AG04449 (cell line): ENCODE results near the gene THSD4.

Source experiments
- CTCF ChIA-PET: fragments of 350-600 bp; formaldehyde crosslinking; extraction: SDS; loops from one replicate; lab custom pipeline; 2021; ENCODE audit warnings: antibody characterized with exemption; lab: Yijun Ruan, JAX
- POLR2A ChIA-PET: fragments of 400-600, 350-600 bp; formaldehyde crosslinking; extraction: SDS; loops from one replicate; lab custom pipeline; 2020; ENCODE audit warnings: antibody characterized with exemption, inconsistent platforms; lab: Yijun Ruan, JAX
- DNase-seq: peaks from one replicate; pipeline ENCODE4 v3.0.0-alpha.2; 2010; ENCODE audit warnings: low read depth, low spot score
- H3K4me3 ChIP-seq: 2 replicates; pipeline ENCODE4 v1.5.1; 2011; ENCODE audit warnings: low read depth, mild to moderate bottlenecking, control low read depth, low read length
- TF ChIP-seq, protein P1 (sequence below): IDR thresholded peaks from one replicate; pipeline ENCODE4 v1.5.1; 2011; ENCODE audit warnings: mild to moderate bottlenecking, moderate library complexity, low read length, control low read depth, inconsistent platforms; ENCODE audit not compliant: insufficient read depth; ENCODE audit errors: missing control alignments

Gene THSD4

DNA sequence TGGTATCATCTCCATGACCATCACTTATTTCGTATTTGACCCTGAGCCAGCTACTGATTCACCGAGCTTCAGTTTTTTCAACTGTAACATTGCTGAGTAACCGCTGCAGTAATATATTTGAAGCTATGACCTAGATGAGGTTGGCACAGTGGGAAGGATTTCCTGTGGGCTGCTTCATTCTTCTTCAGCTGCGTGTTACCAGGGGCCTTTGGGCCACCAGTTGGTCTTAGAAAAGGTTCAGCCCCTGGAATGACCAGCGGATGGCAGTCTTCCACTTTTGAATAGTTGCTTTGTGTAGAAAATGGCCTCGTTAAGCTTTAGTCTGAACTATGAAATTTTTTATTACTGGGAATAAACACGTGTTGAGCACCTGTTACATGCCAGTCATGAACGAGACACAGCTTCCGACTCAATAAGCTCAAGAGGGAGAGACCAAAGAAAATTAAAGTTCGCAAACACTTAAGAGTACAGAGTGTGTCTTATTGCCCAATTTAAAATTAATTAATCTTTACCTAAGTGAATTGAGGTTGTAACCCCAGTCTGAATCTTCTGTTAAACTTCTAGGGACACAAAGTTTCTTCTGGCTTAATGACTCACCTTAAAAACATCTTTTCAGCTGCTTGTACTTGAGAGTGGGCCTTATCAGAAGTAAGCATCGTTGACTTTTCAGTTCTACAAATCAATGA is 637.5 kb downstream of the THSD4 start:
- TF ChIP-seq, protein P1, sequence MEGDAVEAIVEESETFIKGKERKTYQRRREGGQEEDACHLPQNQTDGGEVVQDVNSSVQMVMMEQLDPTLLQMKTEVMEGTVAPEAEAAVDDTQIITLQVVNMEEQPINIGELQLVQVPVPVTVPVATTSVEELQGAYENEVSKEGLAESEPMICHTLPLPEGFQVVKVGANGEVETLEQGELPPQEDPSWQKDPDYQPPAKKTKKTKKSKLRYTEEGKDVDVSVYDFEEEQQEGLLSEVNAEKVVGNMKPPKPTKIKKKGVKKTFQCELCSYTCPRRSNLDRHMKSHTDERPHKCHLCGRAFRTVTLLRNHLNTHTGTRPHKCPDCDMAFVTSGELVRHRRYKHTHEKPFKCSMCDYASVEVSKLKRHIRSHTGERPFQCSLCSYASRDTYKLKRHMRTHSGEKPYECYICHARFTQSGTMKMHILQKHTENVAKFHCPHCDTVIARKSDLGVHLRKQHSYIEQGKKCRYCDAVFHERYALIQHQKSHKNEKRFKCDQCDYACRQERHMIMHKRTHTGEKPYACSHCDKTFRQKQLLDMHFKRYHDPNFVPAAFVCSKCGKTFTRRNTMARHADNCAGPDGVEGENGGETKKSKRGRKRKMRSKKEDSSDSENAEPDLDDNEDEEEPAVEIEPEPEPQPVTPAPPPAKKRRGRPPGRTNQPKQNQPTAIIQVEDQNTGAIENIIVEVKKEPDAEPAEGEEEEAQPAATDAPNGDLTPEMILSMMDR, result peak; percentile 62
- POLR2A ChIA-PET, result interaction anchor here (0.8 kb wide), 1 partner anchor 9 kb away, joined by 3 read pairs; no protein-coding TSS in a partner anchor
- CTCF ChIA-PET, result interaction anchor here (0.8 to 6.1 kb wide), 35 partner anchors 9 to 860 kb away, joined by 3 to 171 read pairs (median 6); partner anchors contain the start of genes LRRC49 and THAP10
- H3K4me3 ChIP-seq, result no peak overlapping the region
- peak; percentile 92 for DNase-seq

DNA sequence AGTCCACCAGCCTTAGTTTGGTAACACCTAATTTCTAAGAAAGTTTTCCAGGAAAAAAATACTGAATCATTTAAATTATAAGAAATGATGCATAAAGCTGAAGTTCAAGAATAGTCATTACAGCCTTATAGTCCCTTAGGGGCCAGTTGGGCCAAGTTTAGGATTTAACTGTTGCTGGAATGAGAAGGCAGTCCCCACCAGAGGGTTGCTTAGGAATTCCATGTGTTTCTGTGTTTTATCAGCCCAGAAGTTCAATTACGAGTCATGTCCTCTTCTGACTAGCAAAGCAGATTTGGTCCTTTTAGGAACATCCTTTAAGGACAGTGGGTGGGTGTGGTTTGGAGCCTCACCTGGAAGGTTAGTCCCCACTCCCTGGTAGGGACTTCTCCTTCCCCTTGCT is 638.1 kb downstream of the THSD4 start:
- TF ChIP-seq, protein P1, result no peak
- ChIA-PET POLR2A (no interaction called here), CTCF (interaction anchor here (0.8 to 6.1 kb wide), 28 partner anchors 8 to 861 kb away, joined by 3 to 171 read pairs (median 6); partner anchors contain the start of genes LRRC49 and THAP10)
- no peak overlapping the region for H3K4me3 ChIP-seq
- no peak for DNase-seq

DNA sequence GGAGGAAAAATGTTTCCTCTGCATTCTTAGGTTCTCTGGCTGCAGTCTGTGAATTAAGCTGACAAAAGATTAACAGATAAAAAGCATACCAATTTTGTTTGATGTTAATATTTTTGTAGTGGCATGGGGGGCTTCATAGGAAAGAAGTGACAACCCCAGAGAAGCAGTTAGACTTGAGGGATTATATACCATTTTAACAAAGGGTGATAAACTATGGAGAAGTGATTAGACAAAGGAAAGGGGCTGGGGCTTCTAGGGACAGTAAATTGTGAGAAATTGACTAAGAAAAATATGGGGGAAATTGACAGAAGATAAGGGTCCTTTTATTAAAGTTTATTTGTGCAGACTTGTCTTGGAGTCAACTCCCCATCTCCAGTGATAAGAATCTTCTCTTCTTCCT is 639.4 kb downstream of the THSD4 start:
- TF ChIP-seq, protein P1, result no peak
- ChIA-PET POLR2A (no interaction called here), CTCF (interaction anchor here (0.7 to 6.1 kb wide), 6 partner anchors 11 to 402 kb away, joined by 3 to 171 read pairs (median 61); no protein-coding TSS in a partner anchor)
- DNase-seq, result no peak
- no peak overlapping the region for H3K4me3 ChIP-seq

DNA sequence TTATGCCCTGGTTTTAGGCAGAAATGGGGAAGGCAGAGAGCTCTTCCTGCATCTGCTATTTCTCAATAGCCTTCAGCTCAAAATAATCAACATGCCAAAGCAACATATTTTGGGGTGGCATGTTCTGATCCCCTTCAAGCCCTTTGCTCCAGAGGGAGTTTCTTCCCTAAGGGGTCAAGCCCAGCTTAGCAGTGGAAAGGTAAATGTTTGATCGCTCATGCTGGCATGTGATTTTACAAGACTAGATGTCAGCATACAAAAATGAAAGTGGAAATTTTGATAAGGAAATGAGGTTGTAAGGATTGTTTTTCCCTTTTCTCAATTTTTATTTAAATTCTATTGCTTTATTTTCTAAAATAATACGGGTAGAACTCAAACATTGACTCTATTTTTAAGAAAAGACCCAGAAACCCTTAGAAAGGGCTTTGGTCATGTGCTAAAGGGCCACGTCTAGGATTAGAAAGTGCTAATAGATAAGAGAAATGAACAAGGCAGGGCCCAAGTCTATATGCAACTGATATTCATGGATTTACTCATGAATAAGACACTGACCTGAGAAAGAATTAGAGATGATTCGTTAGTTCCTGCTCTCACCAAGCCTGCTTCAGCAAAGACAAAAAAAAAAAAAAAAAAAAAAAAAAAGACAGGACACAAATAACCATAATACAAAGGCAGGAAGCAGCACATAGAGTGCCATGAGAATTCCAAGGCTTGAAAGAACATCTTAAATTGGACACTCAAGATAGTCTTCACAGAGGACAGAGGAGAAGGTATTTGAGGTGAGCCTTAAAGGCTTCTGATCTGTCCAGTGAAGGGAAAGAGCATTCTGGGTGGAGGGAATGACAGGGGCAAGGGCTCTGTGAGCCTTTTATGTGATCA is 640.1 kb downstream of the THSD4 start:
- ChIA-PET CTCF (interaction anchor here (3.0 to 6.1 kb wide), 5 partner anchors 11 to 401 kb away, joined by 19 to 171 read pairs (median 63); no protein-coding TSS in a partner anchor), POLR2A (no interaction called here)
- TF ChIP-seq, protein P1, result no peak
- no peak for DNase-seq
- no peak overlapping the region for H3K4me3 ChIP-seq

DNA sequence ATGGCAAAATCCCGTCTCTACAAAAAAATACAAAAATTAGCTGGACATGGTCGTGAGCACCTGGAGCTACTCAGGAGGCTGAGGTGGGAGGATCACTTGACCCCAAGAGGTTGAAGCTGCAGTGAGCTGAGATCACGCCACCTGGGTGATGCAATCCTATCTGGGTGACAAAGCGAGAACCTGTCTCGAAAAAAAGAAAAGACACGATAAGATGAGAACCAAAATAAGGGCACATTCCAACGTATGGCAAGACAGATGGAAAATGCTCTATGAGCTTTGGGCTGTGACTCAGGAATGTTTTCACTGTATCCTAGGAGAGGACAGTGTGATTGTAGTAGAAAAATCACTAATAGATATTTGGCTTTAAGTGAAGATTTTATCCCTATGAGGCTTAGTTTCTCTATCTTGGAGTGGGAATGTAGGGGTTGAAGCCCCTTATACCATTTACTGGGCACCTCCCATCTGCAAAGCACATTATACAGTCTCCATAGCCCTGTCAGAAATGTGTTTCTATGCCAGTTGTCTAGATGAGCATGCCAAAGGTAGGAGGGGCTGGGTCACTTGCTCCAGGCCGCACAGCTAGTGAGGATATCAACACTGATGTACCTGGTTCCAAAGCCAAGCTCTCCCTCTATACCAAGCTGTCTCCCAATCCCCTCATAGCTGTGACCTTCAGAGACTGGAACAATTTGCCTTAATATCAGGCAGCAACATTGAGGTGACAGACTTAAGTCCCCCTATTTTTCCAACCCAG is 641.5 kb downstream of the THSD4 start:
- no peak for DNase-seq
- no peak overlapping the region for H3K4me3 ChIP-seq
- ChIA-PET CTCF (interaction anchor here (1.0 to 3.0 kb wide), 5 partner anchors 13 to 44 kb away, joined by 3 to 19 read pairs (median 7); no protein-coding TSS in a partner anchor), POLR2A (no interaction called here)
- TF ChIP-seq, protein P1, result no peak
